Neural cell (in vitro differentiated cells): Measurements from ENCODE around the gene NFYB. TPM values are rescaled to one million over a fixed set of nuclear protein-coding genes. Genes with fewer than 3 reads are reported as not detected.

Experiments
- H2AFZ ChIP-seq: fragments of 200-600, 300-800 bp; sonication (generic), shearing (Covaris generic); 2 replicates; pipeline ENCODE4 v1.6.0; 2014; ENCODE audit warnings: low read depth, mild to moderate bottlenecking, antibody characterized with exemption, low read length, moderate library complexity
- H3F3A ChIP-seq: fragments of 200-600 bp; shearing (Covaris generic); 2 replicates; pipeline ENCODE4 v1.6.1; 2016; ENCODE audit warnings: mild to moderate bottlenecking, moderate library complexity, mixed read lengths, antibody characterized with exemption, low read length; ENCODE audit not compliant: insufficient read depth, poor library complexity, severe bottlenecking
- H3K27ac ChIP-seq: fragments of 200-600, 300-800 bp; sonication (generic), shearing (Covaris generic); 2 replicates; pipeline ENCODE4 v1.5.1; 2014; ENCODE audit warnings: mild to moderate bottlenecking, low read length, moderate library complexity
- H3K27me3 ChIP-seq: fragments of 300-800, 200-600 bp; sonication (generic), shearing (Covaris generic); 2 replicates; pipeline ENCODE4 v1.6.0; 2014; ENCODE audit warnings: mild to moderate bottlenecking, low read depth, low read length, moderate library complexity; ENCODE audit not compliant: insufficient read depth
- H3K36me3 ChIP-seq: fragments of 300-800, 200-600 bp; sonication (generic), shearing (Covaris generic); 2 replicates; pipeline ENCODE4 v1.5.1; 2014; ENCODE audit warnings: mild to moderate bottlenecking, antibody characterized with exemption, low read length, moderate library complexity; ENCODE audit not compliant: insufficient read depth
- H3K4me2 ChIP-seq: fragments of 300-800, 200-600 bp; sonication (generic), shearing (Covaris generic); 2 replicates; pipeline ENCODE4 v1.6.0; 2014; ENCODE audit warnings: mild to moderate bottlenecking, low read length
- H3K4me3 ChIP-seq: fragments of 300-800, 200-600 bp; sonication (generic), shearing (Covaris generic); 2 replicates; pipeline ENCODE4 v1.5.1; 2014; ENCODE audit warnings: mild to moderate bottlenecking, low read length, moderate library complexity
- H3K79me2 ChIP-seq: fragments of 200-600 bp; shearing (Covaris generic); replicated peaks from 2 replicates; pipeline ENCODE4 v1.6.0; 2014; ENCODE audit warnings: mild to moderate bottlenecking, low read length, moderate library complexity; ENCODE audit not compliant: insufficient read depth
- H3K9ac ChIP-seq: fragments of 300-800, 200-600 bp; sonication (generic), shearing (Covaris generic); 2 replicates; pipeline ENCODE4 v1.6.1; 2016; ENCODE audit warnings: mild to moderate bottlenecking, low read length, mixed read lengths
- H3K9me2 ChIP-seq: fragments of 200-600 bp; shearing (Covaris generic); 2 replicates; pipeline ENCODE4 v1.6.1; 2016; ENCODE audit warnings: mild to moderate bottlenecking, low read length, mixed read lengths; ENCODE audit not compliant: insufficient read depth
- H3K9me3 ChIP-seq: fragments of 200-600, 300-800 bp; sonication (generic), shearing (Covaris generic); 2 replicates; pipeline ENCODE4 v1.6.1; 2016; ENCODE audit warnings: mild to moderate bottlenecking, mixed run types, low read length, moderate library complexity, mixed read lengths
- H4K20me1 ChIP-seq: fragments of 200-600 bp; shearing (Covaris generic); 2 replicates; pipeline ENCODE4 v1.6.1; 2016; ENCODE audit warnings: mild to moderate bottlenecking, mixed run types; ENCODE audit not compliant: insufficient read depth
- CTCF ChIP-seq: fragments of 450-650 bp; IDR thresholded peaks from 2 replicates; pipeline ENCODE4 v1.5.1; 2014; ENCODE audit warnings: antibody characterized with exemption, mild to moderate bottlenecking, moderate library complexity; ENCODE audit not compliant: poor library complexity, severe bottlenecking
- EP300 ChIP-seq: fragments of 450-650 bp; conservative IDR thresholded peaks from 2 replicates; pipeline ENCODE4 v1.6.1; 2014; ENCODE audit warnings: antibody characterized with exemption, mild to moderate bottlenecking, moderate library complexity; ENCODE audit not compliant: poor library complexity, severe bottlenecking
- EZH2 ChIP-seq: fragments of 200-600, 300-800 bp; shearing (Covaris generic), sonication (generic); IDR thresholded peaks from 2 replicates; pipeline ENCODE4 v1.6.1; 2014; ENCODE audit warnings: antibody characterized with exemption, low read length, borderline replicate concordance, mild to moderate bottlenecking; ENCODE audit not compliant: insufficient read depth, poor library complexity, severe bottlenecking
- MXI1 ChIP-seq: fragments of 450-650 bp; conservative IDR thresholded peaks from 2 replicates; pipeline ENCODE4 v1.6.1; 2014; ENCODE audit warnings: antibody characterized with exemption, mild to moderate bottlenecking; ENCODE audit not compliant: poor library complexity, severe bottlenecking
- POLR2AphosphoS5 ChIP-seq: IDR thresholded peaks from 2 replicates; pipeline ENCODE4 v1.6.1; 2012
- RAD21 ChIP-seq: fragments of 450-650 bp; conservative IDR thresholded peaks from 2 replicates; pipeline ENCODE4 v1.6.1; 2014; ENCODE audit warnings: antibody characterized with exemption, mild to moderate bottlenecking, moderate library complexity
- REST ChIP-seq: IDR thresholded peaks from 2 replicates; pipeline ENCODE4 v1.6.1; 2012; ENCODE audit warnings: borderline replicate concordance
- SMC3 ChIP-seq: fragments of 450-650 bp; conservative IDR thresholded peaks from 2 replicates; pipeline ENCODE4 v1.6.1; 2014; ENCODE audit warnings: antibody characterized with exemption, mild to moderate bottlenecking, moderate library complexity; ENCODE audit not compliant: poor library complexity
- polyA plus RNA-seq: library from polyadenylated mRNA; depleted of rRNA; stranded (reverse); fragments of >200 nt; gene quantifications from 2 replicates; pipeline ENCODE4 v1.2.3, GENCODE V29; 2014

The NFYB gene
- polyA plus RNA-seq, 1 donor from 2014 or later, result 60.8 TPM

GRCh38 chr12:104134882-104135281, 3.1 kb downstream of the NFYB start:
- Histone ChIP-seq H3K9me2 (no peaks in the 10 kb centered on the region), H3K4me2 (peak overlapping the region; percentile 66), H2AFZ (no peak overlapping the region), H3K9ac (no peak overlapping the region), H3K36me3 (peaks cover 3% of the 10 kb centered on the region), H3K4me3 (peak overlapping the region; percentile 83), H3K27me3 (no peaks in the 10 kb centered on the region), H4K20me1 (no peaks in the 10 kb centered on the region), H3F3A (peaks cover 6% of the 10 kb centered on the region), H3K79me2 (peaks cover 42% of the 10 kb centered on the region), H3K9me3 (no peaks in the 10 kb centered on the region), H3K27ac (no peak overlapping the region)
- no peak for TF ChIP-seq MXI1
- TF ChIP-seq POLR2AphosphoS5, result no peak

DNA sequence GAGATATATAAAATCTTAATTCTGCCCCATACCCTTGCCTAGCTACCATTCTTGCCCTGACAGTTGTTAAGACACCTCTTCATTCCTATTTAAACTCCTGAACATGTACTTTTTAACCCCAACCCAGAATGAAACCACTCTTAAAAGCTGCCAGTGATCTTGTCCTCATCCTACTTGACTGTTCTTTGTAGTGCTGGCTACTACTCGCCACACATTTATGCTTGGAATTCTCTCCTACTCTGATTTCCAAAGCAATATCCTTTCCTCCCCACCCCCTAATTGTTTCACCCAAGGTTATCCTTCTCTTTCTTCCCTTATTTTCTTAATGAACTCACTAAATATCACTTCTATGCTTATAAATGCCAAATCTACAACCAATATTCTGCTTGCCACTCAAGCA, 4.1 kb downstream of the NFYB start:
- Histone ChIP-seq H3F3A (peaks cover 6% of the 10 kb centered on the region), H3K9me3 (no peaks in the 10 kb centered on the region), H3K9ac (no peak overlapping the region), H3K36me3 (peaks cover 9% of the 10 kb centered on the region), H3K27me3 (no peaks in the 10 kb centered on the region), H3K4me3 (no peak overlapping the region), H3K9me2 (no peaks in the 10 kb centered on the region), H3K4me2 (no peak overlapping the region), H4K20me1 (no peaks in the 10 kb centered on the region), H3K79me2 (peaks cover 44% of the 10 kb centered on the region), H2AFZ (no peak overlapping the region), H3K27ac (no peak overlapping the region)
- TF ChIP-seq REST, result no peak
- TF ChIP-seq POLR2AphosphoS5, result no peak
- no peak for TF ChIP-seq SMC3
- TF ChIP-seq MXI1, result no peak
- no peak for TF ChIP-seq EP300
- no peak for TF ChIP-seq RAD21
- no peak for TF ChIP-seq CTCF

GRCh38 chr12:104133321-104133720, 4.7 kb downstream of the NFYB start:
- peaks cover 9% of the 10 kb centered on the region for H3K36me3 ChIP-seq
- H3K4me3 ChIP-seq, result no peak overlapping the region
- H3K4me2 ChIP-seq, result no peak overlapping the region
- H3K9me3 ChIP-seq, result no peaks in the 10 kb centered on the region
- no peak overlapping the region for H3K27ac ChIP-seq
- H4K20me1 ChIP-seq, result no peaks in the 10 kb centered on the region
- H3K9ac ChIP-seq, result no peak overlapping the region
- TF ChIP-seq EZH2, result no peak
- H2AFZ ChIP-seq, result no peak overlapping the region
- no peaks in the 10 kb centered on the region for H3K9me2 ChIP-seq
- H3K27me3 ChIP-seq, result no peaks in the 10 kb centered on the region
- H3K79me2 ChIP-seq, result peaks cover 44% of the 10 kb centered on the region
- H3F3A ChIP-seq, result peaks cover 6% of the 10 kb centered on the region
